Measurements from ENCODE around the gene CHCHD4. TPM values are rescaled to one million over a fixed set of nuclear protein-coding genes. Genes with fewer than 3 reads are reported as not detected.
"Not testable (repeated sequence)": the region's sequence is repeated elsewhere in the genome, so short reads cannot be mapped to it uniquely, and the experiment has no call there.

Gene CHCHD4
- total RNA-seq, 1 donor from 2014 or later, result 27.7 TPM

DNA sequence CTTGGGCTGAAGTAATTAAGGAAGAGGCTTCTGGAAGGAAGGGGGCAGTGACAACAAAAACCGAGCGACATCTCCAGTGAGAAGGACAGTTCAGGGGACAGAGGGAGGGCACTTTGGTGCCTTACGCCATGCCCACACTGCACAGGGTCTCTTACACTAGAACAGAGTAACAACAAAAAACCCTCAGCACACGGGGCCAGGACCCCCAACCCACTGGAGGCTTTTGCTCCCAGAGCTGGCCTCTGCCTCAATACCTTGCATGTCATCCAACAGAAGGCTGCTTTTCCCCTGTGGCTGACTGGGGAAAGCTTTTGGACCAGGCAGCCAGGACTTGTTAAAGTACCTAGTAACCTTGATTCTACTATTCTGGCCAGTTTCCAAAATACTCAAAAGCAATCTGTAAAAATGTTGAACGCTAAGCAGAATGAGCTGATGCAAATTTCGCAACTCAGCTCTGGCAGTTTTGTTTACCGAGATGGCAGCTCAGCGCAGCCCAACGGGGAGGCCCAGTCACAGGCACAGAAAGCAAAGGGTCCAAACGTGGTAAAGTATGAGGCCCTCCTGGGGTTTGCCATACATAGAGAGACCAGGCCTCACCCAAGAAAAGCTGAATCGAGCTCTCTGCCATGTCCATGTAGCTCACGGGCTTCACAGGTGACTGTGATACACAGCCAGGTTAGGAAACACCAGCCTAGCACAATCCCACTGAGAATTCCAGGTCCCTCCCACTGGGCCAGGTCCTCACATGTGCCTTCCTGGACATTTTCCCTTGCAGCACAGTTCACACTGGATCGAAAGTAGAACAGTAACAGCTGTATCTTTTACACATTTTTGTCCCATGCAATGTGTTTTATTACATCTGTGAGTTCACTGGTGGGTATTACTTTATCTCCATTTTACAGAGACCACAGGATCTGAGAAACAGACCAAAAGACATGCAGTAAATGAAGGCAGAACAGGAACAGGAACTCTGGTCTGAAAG lies 6.0 kb downstream of the CHCHD4 start:
- Mint-ChIP-seq H3K27ac (no peak overlapping the region), H3K4me3 (no peak overlapping the region), H3K9me3 (no peaks in the 10 kb centered on the region), H3K36me3 (ENCODE audit: low read depth) (peaks cover 48% of the 10 kb centered on the region), H3K27me3 (no peaks in the 10 kb centered on the region), H3K4me1 (peaks cover 27% of the 10 kb centered on the region)
- peak; percentile 47 for DNase-seq
- intact Hi-C loops (cut with micrococcal nuclease), result no loop called here

DNA sequence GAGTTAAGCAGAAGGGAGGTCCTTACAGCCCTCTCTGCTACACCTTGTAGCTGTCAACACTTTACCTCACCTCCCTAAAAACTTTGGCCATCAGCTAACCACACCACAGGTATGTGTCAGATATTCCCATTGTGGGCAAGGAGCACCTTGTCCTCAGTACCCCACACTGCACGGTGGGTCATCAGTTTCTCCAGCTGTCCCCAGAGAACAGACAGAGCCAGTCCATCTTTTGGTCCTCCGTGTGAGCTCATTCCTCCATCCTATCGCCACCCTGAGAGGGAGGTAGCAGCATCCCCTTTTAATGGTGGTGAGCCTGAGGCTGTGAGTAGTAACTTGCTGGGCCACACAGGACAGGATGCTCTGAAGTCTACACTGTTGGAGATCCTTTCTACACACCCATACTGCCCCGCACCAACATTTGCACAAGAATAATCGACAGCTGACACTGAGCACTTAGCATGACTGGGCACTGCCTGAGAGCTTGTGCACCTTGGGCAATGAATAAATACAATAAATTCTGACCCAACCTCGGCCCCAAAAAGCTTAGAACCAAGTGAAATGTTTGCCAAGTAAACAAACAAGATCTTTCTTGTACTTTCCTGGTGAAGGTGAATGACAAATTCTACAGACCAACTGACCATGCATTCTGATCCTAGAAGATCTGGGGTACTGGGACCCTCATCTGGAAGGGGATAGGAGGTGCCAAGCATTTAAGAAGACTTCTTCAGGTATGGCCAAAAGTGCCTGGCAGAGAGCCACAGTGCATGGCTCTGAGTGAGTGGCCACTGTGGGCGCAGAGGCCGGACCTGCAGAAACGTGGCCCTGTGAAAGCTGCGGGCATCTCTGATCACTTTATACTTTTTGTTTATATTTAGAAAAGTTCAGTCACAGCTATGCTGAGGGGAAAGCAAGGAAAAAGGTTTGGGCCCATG lies 6.9 kb downstream of the CHCHD4 start:
- intact Hi-C loops (cut with micrococcal nuclease), result no loop called here
- peak; percentile 53 for DNase-seq
- H3K27ac Mint-ChIP-seq, result no peak overlapping the region
- no peaks in the 10 kb centered on the region for H3K27me3 Mint-ChIP-seq
- H3K4me3 Mint-ChIP-seq, result no peak overlapping the region
- peaks cover 18% of the 10 kb centered on the region for H3K4me1 Mint-ChIP-seq
- H3K9me3 Mint-ChIP-seq, result no peaks in the 10 kb centered on the region
- peaks cover 52% of the 10 kb centered on the region for H3K36me3 Mint-ChIP-seq (ENCODE audit: low read depth)

DNA sequence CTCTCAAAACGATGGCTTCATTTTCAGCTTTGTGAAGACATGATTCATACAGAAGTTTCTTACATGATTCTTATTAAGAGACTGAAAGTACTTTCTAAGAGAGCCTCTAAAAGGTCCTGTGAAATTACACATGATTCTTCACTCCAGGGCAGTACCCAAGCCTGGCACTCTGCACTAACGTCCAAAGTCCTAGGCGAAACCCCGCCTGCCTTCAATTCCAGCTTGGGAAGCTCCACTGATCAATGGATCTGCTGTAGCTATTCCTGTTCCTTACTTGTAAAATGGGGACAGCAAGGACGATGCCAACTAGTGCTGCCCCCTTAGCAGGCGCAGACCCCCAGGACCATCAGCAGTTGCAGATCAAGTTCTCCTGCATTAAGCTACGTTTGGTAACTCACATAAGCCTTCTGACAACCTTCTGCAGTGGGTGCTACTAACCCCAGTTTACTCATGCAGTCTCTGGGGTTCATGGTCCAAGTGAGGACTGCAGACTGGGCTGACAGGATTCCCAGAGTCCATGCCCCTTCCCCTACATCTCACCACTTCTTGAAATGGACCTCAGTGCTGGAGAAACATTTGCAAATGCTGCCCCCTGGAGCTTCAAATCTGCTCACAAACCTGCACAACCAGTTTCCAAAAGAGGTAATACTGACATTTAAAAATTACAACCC lies 10.6 kb downstream of the CHCHD4 start:
- intact Hi-C loops (cut with micrococcal nuclease), result loop anchor here (1.0 kb wide), 1 partner anchor 218 kb away; no protein-coding TSS in a partner anchor
- peaks cover 43% of the 10 kb centered on the region for H3K36me3 Mint-ChIP-seq (ENCODE audit: low read depth)
- H3K27me3 Mint-ChIP-seq, result no peaks in the 10 kb centered on the region
- DNase-seq, result peak; percentile 51
- H3K9me3 Mint-ChIP-seq, result no peaks in the 10 kb centered on the region
- no peak overlapping the region for H3K4me3 Mint-ChIP-seq
- H3K4me1 Mint-ChIP-seq, result peaks cover 2% of the 10 kb centered on the region
- H3K27ac Mint-ChIP-seq, result no peak overlapping the region

DNA sequence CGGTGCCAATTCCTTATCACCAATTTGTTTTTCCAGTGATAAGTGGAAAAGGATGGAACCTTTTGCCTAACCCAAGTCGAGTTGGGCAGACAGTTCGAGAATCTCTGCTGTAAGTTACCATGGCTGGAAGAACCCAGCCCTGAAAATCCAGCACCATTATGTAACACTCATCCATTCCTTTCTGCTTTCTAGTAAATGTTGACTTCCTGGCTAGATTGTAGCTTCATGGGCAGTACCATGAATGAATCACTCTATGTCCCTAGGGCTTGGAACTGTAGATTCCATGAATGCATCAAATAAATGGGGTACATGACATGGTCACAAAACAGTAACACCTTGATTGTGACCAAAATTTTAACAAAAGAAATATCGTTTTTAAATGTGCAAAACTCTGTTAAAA lies 14.0 kb downstream of the CHCHD4 start:
- H3K36me3 Mint-ChIP-seq (ENCODE audit: low read depth), result peaks cover 35% of the 10 kb centered on the region
- no peaks in the 10 kb centered on the region for H3K4me1 Mint-ChIP-seq
- peaks cover 3% of the 10 kb centered on the region for H3K27me3 Mint-ChIP-seq
- H3K4me3 Mint-ChIP-seq, result no peak overlapping the region
- no peak for DNase-seq
- intact Hi-C loops (cut with micrococcal nuclease), result no loop called here
- H3K9me3 Mint-ChIP-seq, result no peaks in the 10 kb centered on the region
- H3K27ac Mint-ChIP-seq, result no peak overlapping the region

DNA sequence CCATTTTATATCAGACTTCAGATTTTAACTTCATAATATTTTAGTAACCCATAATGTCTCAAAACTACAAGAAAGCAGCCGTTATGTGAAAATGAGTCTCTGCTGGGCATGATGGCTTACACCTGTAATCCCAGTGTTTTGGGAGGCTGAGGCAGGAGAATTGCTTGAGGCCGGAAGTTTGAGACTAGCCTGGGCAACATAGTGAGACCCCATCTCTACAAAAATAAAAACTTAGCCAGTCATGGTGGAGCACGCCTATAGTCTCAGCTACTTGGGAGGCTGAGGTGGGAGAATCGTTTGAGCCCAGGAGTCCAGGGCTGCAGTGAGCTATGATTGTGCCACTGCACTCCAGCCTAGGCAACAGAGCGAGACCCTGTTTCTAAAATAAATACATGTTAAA lies 14.8 kb downstream of the CHCHD4 start:
- H3K4me3 Mint-ChIP-seq; H3K4me1 Mint-ChIP-seq; H3K9me3 Mint-ChIP-seq; H3K27ac Mint-ChIP-seq; DNase-seq; intact Hi-C loops (cut with micrococcal nuclease); H3K27me3 Mint-ChIP-seq: not testable (repeated sequence)
- peaks cover 30% of the 10 kb centered on the region for H3K36me3 Mint-ChIP-seq (ENCODE audit: low read depth)

DNA sequence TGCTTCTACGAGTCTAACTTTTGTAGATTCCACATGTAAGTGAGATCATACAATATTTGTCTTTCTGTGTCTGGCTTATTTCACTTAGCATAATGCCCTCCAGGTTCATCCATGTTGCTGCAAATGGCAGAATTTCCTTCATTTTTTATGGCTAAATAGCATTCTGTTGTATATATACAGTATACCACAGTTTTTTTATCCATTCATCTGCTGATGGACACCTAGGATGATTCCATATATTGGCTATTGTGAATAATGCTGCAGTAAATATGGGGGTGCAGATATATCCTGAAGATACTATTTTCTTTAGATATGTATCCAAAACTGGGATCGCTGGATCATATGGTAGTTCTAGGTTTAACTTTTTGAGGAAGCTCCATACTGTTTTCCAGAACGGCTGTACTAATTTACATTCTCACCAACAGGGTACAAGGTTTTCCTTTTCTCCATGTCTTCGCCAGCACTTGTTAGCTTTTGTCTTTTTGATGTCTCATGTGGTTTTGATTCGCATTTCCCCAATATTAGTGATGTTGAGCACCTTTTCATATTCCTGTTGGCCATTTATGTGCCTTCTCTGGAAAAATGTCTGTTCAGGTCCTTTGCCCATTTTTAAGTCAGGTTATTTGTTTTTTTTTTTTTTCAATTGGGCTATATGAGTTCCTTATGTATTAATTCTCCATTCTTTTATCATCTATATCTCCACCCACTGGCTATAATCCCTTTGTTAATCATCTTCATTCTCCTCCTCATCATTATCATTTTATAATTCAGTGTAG lies 26.9 kb downstream of the CHCHD4 start:
- no peak overlapping the region for H3K4me3 Mint-ChIP-seq
- peaks cover 15% of the 10 kb centered on the region for H3K27me3 Mint-ChIP-seq
- H3K27ac Mint-ChIP-seq, result no peak overlapping the region
- H3K9me3 Mint-ChIP-seq, result peaks cover 8% of the 10 kb centered on the region
- H3K4me1 Mint-ChIP-seq, result no peaks in the 10 kb centered on the region
- DNase-seq, result no peak
- intact Hi-C loops (cut with micrococcal nuclease), result no loop called here
- H3K36me3 Mint-ChIP-seq (ENCODE audit: low read depth), result no peaks in the 10 kb centered on the region

DNA sequence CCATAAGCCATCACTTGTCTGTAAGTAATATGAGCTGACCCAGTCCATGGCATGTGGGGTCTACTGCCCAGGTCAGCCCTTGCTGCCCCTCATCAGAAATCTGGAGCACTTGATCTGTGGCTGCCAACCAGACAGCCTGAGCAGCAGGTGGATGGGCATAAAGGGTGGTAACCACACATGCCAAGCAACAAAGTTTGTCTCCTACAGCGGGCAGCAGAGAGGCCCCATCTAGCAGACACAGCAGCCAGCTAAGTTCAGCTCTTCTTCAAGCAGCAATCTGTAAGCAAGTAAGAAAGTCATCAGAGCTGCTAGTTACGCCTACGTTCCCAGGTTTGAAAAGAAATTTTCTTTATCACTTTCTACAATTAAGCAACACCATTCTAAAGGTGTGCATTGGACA lies 27.9 kb downstream of the CHCHD4 start:
- no peaks in the 10 kb centered on the region for H3K4me1 Mint-ChIP-seq
- H3K9me3 Mint-ChIP-seq, result peaks cover 8% of the 10 kb centered on the region
- no peaks in the 10 kb centered on the region for H3K36me3 Mint-ChIP-seq (ENCODE audit: low read depth)
- no peak overlapping the region for H3K27ac Mint-ChIP-seq
- H3K4me3 Mint-ChIP-seq, result no peak overlapping the region
- intact Hi-C loops (cut with micrococcal nuclease), result no loop called here
- peaks cover 13% of the 10 kb centered on the region for H3K27me3 Mint-ChIP-seq
- DNase-seq, result no peak

DNA sequence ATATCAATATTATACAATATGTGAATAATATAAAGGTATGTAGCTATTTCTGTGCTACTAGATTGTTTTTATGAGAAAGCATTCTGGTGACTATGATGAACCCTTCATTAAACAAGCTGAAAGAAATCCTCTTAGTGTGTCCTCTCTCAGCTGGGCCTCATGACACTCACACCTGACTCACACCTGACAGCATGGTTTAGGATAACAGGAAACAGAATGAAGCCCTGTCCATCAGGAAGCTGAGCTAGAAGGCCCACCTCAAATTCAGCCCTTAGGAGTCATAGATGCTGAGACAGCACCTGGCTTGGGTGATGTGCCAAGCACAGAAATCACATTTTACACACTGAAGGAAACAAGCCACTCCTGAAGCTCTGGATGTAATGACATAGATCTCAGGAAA lies 30.8 kb downstream of the CHCHD4 start:
- Mint-ChIP-seq H3K4me3 (no peak overlapping the region), H3K27ac (no peak overlapping the region), H3K27me3 (peaks cover 8% of the 10 kb centered on the region), H3K36me3 (ENCODE audit: low read depth) (no peaks in the 10 kb centered on the region), H3K9me3 (peaks cover 4% of the 10 kb centered on the region), H3K4me1 (no peaks in the 10 kb centered on the region)
- intact Hi-C loops (cut with micrococcal nuclease), result no loop called here
- peak; percentile 50 for DNase-seq

DNA sequence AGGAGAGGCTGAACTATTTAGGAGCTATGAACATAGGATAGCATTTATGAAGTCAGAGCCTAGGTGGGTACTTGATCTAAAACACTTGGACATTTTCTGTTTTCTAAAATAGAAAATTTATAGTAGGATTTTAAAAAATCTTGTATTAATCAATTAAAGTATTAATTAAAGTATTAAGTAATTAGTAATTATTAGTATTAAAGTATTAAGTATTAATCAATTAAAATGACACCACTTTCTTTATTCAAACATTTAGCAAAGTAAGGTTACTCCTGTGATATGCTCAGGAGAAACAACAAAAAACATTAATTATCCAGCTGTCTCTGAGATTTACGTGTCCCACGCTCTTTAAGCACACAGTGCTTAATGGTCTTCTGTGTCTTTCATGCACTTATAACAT lies 32.2 kb downstream of the CHCHD4 start:
- Mint-ChIP-seq H3K9me3 (peaks cover 15% of the 10 kb centered on the region), H3K4me3 (no peak overlapping the region), H3K27ac (no peak overlapping the region), H3K4me1 (no peaks in the 10 kb centered on the region), H3K36me3 (ENCODE audit: low read depth) (no peaks in the 10 kb centered on the region), H3K27me3 (peaks cover 7% of the 10 kb centered on the region)
- DNase-seq, result no peak
- intact Hi-C loops (cut with micrococcal nuclease), result loop anchor here (1.0 kb wide), 1 partner anchor 44 kb away; no protein-coding TSS in a partner anchor

DNA sequence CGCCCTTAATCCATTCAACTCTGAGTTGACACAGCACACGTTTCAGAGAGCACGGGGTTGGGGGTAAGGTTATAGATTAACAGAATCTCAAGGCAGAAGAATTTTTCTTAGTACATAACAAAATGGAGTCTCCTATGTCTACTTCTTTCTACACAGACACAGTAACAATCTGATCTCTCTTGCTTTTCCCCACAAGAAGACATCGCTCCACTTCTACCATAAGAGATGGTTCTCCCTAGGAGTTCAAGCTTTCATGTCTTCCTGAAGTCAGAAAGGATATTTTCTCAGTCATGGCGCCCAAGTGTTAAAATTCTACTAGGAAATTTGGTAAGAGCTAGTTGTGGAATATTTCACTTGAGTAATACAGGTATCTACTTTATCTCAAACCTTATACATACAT lies 32.7 kb downstream of the CHCHD4 start:
- not testable (repeated sequence) for H3K4me1 Mint-ChIP-seq; H3K4me3 Mint-ChIP-seq; H3K27ac Mint-ChIP-seq; DNase-seq; H3K36me3 Mint-ChIP-seq (ENCODE audit: low read depth); H3K27me3 Mint-ChIP-seq
- H3K9me3 Mint-ChIP-seq, result peaks cover 17% of the 10 kb centered on the region
- intact Hi-C loops (cut with micrococcal nuclease), result loop anchor here (1.0 kb wide), 1 partner anchor 44 kb away; no protein-coding TSS in a partner anchor

DNA sequence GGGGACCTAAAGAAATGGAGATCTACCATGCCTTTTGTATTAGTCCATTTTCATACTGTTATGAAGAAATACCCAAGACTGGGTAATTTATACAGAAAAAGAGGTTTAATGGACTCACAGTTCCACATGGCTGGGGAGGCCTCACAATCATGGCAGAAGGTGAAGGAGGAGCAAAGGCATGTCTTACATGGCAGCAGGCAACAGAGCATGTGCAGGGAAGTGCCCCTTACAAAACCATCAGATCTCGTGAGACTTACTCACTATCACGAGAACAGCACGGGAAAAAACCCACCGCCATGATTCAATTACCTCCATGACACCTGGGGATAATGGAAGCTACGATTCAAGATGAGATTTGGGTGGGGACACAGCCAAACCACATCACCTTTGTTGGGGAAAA lies 37.2 kb downstream of the CHCHD4 start:
- H3K4me3 Mint-ChIP-seq; DNase-seq; H3K27ac Mint-ChIP-seq; H3K4me1 Mint-ChIP-seq; intact Hi-C loops (cut with micrococcal nuclease); H3K36me3 Mint-ChIP-seq (ENCODE audit: low read depth); H3K27me3 Mint-ChIP-seq: not testable (repeated sequence)
- peaks cover 21% of the 10 kb centered on the region for H3K9me3 Mint-ChIP-seq

DNA sequence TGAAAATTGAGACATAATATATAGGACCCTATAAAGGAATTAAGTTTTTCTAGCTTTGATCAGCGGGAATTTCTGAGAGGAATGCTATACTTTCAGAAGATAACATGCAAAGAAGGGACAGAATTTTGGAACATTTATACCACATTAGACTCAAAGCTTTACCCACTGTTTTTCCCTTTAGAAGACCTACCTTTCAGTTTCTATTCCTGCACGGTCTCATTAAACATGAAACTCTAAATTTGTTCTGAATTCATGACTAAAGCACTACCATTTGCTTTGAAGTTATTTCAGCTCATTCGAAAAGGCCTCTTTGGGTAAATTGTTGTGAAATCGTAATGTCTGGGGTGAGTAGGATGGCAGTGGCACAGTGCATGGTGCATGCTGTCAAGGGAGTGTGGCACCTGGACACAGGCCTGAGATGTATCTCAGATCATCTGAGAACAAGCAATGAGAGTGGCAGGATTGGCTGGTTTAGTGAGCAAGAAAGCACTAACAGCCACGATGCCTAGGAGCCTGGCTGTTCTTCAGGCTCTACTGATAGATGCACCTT lies 42.5 kb downstream of the CHCHD4 start:
- Mint-ChIP-seq H3K4me1 (peaks cover 5% of the 10 kb centered on the region), H3K27ac (peak overlapping the region; percentile 22), H3K4me3 (peak overlapping the region; percentile 19), H3K27me3 (no peaks in the 10 kb centered on the region), H3K36me3 (ENCODE audit: low read depth) (no peaks in the 10 kb centered on the region), H3K9me3 (peaks cover 20% of the 10 kb centered on the region)
- DNase-seq, result no peak
- intact Hi-C loops (cut with micrococcal nuclease), result no loop called here

DNA sequence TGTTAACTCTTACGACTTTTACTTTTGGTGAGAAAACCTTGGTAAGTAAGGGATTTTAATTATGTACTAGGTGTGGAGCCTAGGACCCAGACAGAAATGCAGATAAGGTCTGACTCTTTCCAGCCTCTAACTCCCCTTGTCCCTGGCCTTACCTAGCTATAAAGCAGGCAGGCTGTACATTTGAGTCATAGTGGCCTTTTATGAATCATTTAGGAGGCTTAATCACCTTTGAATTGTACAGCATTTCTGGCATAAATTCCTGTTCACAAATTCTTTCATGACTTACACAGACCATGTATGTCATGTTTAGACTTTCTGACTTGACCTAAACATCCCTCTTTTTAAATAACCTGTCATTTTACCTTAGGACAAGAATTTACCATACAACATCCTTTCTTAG lies 47.4 kb downstream of the CHCHD4 start:
- Mint-ChIP-seq H3K4me1 (peaks cover 2% of the 10 kb centered on the region), H3K4me3 (no peak overlapping the region), H3K27me3 (peaks cover 3% of the 10 kb centered on the region), H3K9me3 (peaks cover 24% of the 10 kb centered on the region), H3K36me3 (ENCODE audit: low read depth) (no peaks in the 10 kb centered on the region), H3K27ac (no peak overlapping the region)
- intact Hi-C loops (cut with micrococcal nuclease), result no loop called here
- DNase-seq, result no peak

Data from activated CD4-positive, alpha-beta T cell treated with anti-CD3 and anti-CD28 coated beads, Interleukin-2, amount 10 ng/mL, durations not matched to agents 24 days and 14 days (primary cell).